M059J (cell line): ENCODE measurements around the gene MTX1. TPM values are rescaled to one million over a fixed set of nuclear protein-coding genes. Genes with fewer than 3 reads are reported as not detected.
"Not testable (repeated sequence)": the region's sequence is repeated elsewhere in the genome, so short reads cannot be mapped to it uniquely, and the experiment has no call there.

Experiments
- DNase-seq: peaks from one replicate; pipeline ENCODE4 v3.0.0-alpha.2; 2012; ENCODE audit warnings: low read depth
- total RNA-seq: library from RNA; depleted of rRNA; stranded (reverse); fragments of >200 nt; shearing (Covaris generic); gene quantifications from 2 replicates; pipeline ENCODE4 v1.2.3, GENCODE V29; 2014

MTX1 gene
- total RNA-seq, 1 experiment from 2014 or later = 95.2 TPM

GRCh38 chr1:155207806-155208540 is 522 bp upstream of the MTX1 start, which contains the start of gene THBS3:
Gene THBS3 (minus strand): TSS chr1:155207897. CDS start chr1:155207876, 21 bp downstream.
- DNase-seq = peak; percentile 50

GRCh38 chr1:155209312-155209721 is 822 bp downstream of the MTX1 start:
- DNase-seq = no peak

DNA sequence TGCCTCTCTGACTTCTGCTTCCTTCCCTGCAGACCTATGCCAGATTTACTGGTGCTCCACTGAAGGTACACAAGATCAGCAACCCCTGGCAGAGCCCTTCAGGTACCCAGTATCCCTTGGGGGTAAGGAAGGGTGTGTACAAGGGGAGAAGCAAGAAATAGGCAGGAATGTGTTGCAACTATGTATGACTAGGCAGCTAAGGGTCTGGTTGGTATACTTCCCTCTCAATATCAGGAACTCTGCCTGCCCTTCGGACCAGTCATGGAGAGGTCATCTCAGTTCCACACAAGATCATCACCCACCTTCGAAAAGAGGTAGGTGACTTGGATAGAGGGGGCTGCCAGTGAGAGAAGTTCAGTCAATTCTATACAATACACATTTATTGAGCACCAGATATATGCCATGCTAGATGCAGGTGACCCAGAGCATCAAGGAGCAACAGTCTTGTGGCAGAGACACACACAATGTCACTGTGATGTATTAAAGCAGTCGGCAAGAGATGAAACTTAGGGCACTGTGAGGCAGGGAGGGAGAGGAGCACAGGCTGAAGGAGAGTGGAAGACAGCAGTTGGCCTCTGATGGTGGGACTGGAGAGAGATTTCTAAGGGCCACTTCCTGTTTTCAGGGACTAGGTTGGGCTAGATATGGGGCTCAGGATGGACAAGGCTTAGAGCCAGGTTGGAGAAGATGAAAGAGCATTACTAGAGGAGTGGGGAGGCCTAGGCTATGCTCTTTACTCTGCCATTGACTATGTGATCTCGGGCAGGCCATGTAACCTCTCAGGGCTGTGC is 2.0 kb downstream of the MTX1 start:
- DNase-seq = no peak

- DNase-seq = not testable (repeated sequence)
These were observed 3.0 kb downstream of the MTX1 start for GRCh38 chr1:155211381-155212050.

DNA sequence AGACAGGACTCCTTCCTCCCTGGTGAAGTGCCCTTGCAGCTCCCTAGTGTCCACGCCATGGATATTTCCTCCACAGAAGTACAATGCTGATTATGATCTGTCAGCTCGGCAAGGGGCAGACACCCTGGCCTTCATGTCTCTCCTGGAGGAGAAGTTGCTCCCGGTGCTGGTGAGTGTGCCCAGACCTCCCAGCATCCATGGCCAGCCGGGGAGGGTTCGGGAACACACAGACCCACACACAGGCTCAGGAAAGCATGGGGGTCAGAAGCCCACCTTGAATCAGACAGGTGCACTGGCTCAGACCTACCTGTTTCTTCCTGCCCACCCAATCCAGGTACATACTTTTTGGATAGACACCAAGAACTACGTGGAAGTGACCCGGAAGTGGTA is 3.6 kb downstream of the MTX1 start:
- not testable (repeated sequence) for DNase-seq

- DNase-seq = not testable (repeated sequence)
These were observed 6.2 kb downstream of the MTX1 start for GRCh38 chr1:155214702-155215101.

DNA sequence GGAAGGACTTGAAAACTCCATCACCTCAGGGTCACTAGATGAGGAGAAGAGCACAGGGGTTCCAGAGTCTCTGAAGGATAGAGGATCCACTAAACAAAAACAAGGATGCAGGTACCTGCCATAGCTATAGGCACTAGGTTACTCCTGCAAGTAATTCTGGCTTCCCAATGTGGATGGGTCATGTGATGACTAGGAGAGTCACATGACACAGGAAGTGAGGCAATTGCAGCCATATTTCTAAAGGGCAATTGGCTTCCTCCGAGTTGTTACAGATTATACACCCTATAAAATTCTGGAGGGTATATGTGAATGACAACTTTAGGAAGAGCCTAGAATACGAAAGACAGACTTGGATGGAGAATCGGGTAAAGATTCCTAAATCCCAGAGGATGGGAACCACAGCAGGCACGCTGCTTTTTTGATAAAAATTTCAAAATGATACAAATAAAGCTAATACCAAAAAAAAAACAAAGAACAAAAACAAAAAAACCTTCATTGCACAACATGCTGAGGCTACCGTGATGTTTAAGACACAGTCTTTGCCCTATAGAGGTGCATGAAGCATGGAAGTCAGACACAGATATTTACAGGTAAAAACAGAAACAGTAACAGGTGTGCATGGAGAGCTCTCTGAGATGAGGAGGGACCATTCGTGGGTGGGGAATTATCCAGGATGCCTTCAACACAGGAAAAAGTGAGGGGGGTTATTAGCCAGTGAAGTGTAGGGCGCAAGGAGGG is 10.5 kb downstream of the MTX1 start:
- no peak for DNase-seq

DNA sequence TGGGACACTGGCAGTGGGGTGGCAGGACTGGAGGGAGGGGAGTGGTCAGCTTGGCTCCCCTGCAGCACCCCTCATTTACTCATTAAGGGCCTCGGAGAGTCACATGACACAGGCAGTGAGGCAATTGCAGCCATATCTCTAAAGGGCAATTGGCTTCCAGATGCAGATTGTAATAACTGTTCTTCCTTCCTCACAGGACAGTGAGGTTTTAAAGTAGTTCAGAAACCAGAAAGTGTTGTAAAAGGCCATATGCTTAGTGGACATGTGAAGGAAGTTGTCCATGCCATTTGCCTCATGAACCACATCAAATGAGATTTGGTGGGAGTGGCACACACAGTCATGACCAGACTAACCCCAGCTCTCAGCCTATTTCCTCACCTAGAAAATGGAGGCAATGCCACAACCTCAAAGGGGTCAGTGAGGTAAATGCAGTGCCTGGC is 11.1 kb downstream of the MTX1 start:
- no peak for DNase-seq

GRCh38 chr1:155220211-155220965 is 11.9 kb downstream of the MTX1 start:
- not testable (repeated sequence) for DNase-seq

- no peak for DNase-seq
These were observed 14.6 kb downstream of the MTX1 start for GRCh38 chr1:155223047-155223446.

- DNase-seq = not testable (repeated sequence)
These were observed 16.9 kb downstream of the MTX1 start for GRCh38 chr1:155225404-155225759.

- DNase-seq = peak; percentile 86
These were observed 17.9 kb downstream of the MTX1 start for GRCh38 chr1:155226188-155226909.

DNA sequence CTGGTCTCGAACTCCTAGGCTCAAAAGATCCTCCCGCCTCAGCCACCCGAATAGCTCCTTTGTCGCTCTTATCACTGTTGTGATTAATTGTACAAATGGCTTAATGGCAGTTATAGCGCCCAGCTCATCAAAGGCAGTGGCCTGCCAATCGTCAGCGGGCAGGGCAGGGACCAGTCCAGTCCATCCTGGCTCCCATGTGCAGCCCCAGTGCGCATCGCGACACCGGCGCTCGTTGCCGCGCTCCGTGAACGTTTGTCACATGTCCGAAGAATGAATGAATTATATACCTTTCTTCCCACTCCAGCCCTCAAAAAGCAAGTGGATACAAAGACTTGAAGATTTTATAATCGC is 18.4 kb downstream of the MTX1 start:
- DNase-seq = peak; percentile 71

DNA sequence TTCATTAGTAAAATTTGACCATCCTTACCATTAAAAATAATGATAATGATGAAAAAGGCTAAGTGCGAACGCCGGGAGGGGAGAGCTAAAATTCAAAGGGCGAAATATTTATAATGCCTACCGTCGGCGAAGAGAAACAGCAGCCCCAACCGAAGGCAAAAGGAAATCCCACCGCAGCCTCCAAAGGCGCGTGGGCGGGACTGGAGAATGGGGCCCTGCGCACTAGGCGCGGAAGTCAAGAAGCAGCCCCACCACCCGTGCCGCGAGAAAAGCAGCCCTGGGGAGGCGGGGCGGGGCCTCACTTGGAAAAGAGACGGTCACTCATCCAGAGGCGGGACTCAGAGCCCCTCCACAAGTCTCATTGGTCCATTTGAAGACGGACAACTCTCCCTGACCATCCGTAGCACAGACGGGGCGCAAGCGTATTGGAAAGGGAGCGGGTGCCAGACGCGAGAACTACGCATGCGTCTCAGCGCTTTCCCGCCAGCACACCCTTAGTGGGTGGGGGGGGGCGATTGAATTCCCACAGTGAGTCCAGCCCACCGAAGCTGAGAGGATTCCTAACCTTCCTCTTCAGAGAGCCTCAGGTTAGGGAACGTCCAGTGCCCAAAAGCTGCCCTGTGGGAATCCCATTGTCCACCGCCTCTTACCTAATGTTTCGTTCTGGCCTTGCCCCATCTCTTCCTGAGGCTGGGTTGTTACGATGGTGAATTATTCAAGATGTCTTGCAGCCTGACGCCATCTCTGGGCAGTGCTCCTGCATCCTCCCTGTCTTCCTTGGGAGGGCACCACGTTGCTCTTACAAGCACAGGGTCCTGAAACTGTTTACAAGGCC is 19.0 kb downstream of the MTX1 start:
- peak; percentile 99 for DNase-seq

GRCh38 chr1:155228096-155228427 is 19.6 kb downstream of the MTX1 start:
- no peak for DNase-seq

DNA sequence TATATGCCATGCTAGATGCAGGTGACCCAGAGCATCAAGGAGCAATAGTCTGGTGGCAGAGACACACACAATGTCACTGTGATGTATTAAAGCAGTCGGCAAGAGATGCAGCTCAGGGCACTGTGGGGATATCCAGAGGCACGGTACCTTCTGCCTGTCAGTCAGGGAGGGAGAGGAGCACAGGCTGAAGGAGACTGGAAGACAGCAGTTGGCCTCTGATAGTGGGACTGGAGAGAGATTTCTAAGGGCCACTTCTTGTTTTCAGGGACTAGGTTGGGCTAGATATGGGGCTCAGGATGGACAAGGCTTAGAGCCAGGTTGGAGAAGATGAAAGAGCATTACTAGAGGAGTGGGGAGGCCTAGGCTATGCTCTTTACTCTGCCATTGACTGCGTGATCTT is 22.8 kb downstream of the MTX1 start:
- DNase-seq = not testable (repeated sequence)

DNA sequence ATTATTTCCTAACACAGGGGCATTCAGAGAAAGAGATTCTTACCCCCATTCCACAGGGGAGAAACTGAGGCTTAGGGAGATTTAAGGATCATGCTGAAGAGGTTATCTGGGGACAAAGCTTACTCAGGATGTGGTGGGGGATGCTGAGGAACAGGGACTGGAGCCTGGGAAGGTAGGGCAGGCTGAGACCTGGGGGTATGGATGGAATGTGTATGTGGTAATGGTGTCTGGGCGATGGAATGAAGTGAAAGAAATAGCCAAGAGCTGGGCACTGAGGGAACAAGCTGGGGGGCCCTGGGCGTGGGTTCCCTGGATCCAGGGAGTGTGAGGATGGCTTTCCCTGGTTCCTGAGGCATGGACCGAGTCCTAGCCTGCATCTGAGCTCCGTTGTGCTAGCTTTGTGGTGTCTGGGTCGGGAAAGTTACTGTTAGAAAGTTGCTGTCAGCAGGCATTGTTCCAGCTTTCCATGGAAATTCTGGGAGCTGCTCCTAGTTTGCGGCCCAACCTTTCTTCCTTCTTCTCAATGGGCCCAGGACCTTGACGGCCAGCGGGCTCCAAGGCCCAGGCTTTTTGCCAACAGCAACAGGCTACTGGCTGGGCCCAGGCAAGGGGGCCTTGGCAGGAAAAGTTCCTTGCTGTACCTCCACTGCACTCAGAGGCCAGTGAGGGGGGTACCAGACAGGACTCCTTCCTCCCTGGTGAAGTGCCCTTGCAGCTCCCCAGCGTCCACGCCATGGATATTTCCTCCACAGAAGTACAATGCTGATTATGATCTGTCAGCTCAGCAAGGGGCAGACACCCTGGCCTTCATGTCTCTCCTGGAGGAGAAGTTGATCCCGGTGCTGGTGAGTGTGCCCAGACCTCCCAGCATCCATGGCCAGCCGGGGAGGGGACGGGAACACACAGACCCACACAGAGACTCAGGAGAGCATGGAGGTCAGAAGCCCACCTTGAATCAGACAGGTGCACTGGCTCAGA is 23.8 kb downstream of the MTX1 start:
- DNase-seq = peak; percentile 58

DNA sequence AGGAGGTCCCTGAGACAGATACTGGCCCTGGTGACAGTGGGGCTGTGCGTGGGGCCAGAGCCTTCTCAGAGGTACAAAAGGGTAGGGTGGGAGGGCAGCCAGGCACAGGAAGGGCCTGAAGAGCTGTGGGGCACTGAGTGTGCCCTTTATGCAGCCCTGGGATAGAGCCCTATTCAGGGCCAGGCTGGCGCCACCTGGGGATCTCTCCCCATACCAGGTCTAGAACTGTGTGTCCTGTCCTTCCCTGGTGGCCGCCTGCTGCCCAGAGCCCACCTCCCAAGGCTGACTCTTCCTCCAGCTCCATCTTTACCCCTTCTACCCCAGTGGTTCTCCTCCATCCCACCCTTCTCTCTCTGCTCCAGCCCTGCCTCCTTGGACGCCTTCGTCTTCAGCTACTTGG is 25.0 kb downstream of the MTX1 start:
- DNase-seq = not testable (repeated sequence)
